HL-60 (cell line): Measurements from ENCODE around the gene CTIF.

ENCODE experiments used
- DNase-seq, 2 experiments: peaks; one replicate each; pipeline ENCODE4 v3.0.0-alpha.2; 2010 to 2020; ENCODE audit warnings: low read depth in 1 of 2, low spot score in 1 of 2
- H3K27ac ChIP-seq: fragments of 250-450 bp; sonication (Bioruptor Pico); replicated peaks from 2 replicates; pipeline ENCODE4 v1.5.1; 2020; ENCODE audit warnings: mild to moderate bottlenecking, moderate library complexity
- H3K27me3 ChIP-seq: fragments of 250-450 bp; sonication (Bioruptor Pico); 2 replicates; pipeline ENCODE4 v1.5.1; 2021; ENCODE audit warnings: mild to moderate bottlenecking, moderate library complexity; ENCODE audit not compliant: insufficient read depth, poor library complexity, severe bottlenecking
- H3K4me3 ChIP-seq: replicated peaks from 2 replicates; pipeline ENCODE4 v1.5.1; 2011; ENCODE audit warnings: mild to moderate bottlenecking, control low read depth, low read length; ENCODE audit not compliant: insufficient read depth
- CTCF ChIP-seq: IDR thresholded peaks from one replicate; pipeline ENCODE4 v1.5.1; 2011; ENCODE audit warnings: low read length, control low read depth, inconsistent platforms; ENCODE audit not compliant: insufficient read depth
- GABPA ChIP-seq: IDR thresholded peaks from 2 replicates; pipeline ENCODE4 v1.6.1; 2012; ENCODE audit warnings: low read depth
- POLR2AphosphoS5 ChIP-seq: IDR thresholded peaks from 2 replicates; pipeline ENCODE4 v1.6.1; 2012; ENCODE audit warnings: low read depth
- SPI1 ChIP-seq: IDR thresholded peaks from 2 replicates; pipeline ENCODE4 v1.6.1; 2012; ENCODE audit warnings: low read depth, mild to moderate bottlenecking, borderline replicate concordance
- TF ChIP-seq, protein P1 (sequence below): IDR thresholded peaks from 2 replicates; pipeline ENCODE4 v1.6.1; 2012; ENCODE audit warnings: low read depth; ENCODE audit not compliant: insufficient replicate concordance

The CTIF gene

DNA sequence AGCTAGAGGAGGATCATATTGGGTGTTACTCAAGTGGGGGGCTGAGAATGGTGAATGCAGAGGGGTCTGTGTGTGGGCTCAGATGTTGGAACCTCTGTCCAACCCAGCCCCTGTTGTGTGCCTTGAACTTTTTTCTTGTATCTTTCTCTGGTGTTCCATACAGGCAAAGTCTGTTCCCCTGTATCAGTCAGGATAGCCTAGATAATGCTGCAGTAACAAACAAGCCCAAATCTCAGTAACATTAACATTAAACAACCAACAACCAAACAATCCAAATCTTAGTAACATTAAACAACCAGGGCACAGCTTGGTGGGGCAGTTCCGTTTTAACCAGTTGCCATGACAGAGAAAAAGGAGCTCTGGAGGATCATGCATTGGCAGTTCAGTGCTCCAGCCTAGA is 103.7 kb downstream of the CTIF start:
- Histone ChIP-seq H3K27ac (no peak overlapping the region), H3K27me3 (no peaks in the 10 kb centered on the region), H3K4me3 (no peak overlapping the region)
- no peak for DNase-seq
- no peak for TF ChIP-seq CTCF
- no peak for TF ChIP-seq SPI1
- no peak for TF ChIP-seq POLR2AphosphoS5

- H3K27ac ChIP-seq, result no peak overlapping the region
- H3K27me3 ChIP-seq, result no peaks in the 10 kb centered on the region
- DNase-seq, result no peak
- no peak for TF ChIP-seq POLR2AphosphoS5
- TF ChIP-seq CTCF, result no peak
- no peak for TF ChIP-seq SPI1
- TF ChIP-seq, protein P1, sequence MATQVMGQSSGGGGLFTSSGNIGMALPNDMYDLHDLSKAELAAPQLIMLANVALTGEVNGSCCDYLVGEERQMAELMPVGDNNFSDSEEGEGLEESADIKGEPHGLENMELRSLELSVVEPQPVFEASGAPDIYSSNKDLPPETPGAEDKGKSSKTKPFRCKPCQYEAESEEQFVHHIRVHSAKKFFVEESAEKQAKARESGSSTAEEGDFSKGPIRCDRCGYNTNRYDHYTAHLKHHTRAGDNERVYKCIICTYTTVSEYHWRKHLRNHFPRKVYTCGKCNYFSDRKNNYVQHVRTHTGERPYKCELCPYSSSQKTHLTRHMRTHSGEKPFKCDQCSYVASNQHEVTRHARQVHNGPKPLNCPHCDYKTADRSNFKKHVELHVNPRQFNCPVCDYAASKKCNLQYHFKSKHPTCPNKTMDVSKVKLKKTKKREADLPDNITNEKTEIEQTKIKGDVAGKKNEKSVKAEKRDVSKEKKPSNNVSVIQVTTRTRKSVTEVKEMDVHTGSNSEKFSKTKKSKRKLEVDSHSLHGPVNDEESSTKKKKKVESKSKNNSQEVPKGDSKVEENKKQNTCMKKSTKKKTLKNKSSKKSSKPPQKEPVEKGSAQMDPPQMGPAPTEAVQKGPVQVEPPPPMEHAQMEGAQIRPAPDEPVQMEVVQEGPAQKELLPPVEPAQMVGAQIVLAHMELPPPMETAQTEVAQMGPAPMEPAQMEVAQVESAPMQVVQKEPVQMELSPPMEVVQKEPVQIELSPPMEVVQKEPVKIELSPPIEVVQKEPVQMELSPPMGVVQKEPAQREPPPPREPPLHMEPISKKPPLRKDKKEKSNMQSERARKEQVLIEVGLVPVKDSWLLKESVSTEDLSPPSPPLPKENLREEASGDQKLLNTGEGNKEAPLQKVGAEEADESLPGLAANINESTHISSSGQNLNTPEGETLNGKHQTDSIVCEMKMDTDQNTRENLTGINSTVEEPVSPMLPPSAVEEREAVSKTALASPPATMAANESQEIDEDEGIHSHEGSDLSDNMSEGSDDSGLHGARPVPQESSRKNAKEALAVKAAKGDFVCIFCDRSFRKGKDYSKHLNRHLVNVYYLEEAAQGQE, result no peak
- no peak for TF ChIP-seq GABPA
- no peak overlapping the region for H3K4me3 ChIP-seq
Measured at GRCh38 chr18:48643262-48643661, 104.4 kb downstream of the CTIF start.

GRCh38 chr18:48644029-48644428 is 105.2 kb downstream of the CTIF start:
- H3K27me3 ChIP-seq, result no peaks in the 10 kb centered on the region
- no peak overlapping the region for H3K4me3 ChIP-seq
- H3K27ac ChIP-seq, result no peak overlapping the region
- TF ChIP-seq, protein P1, result no peak
- DNase-seq, result no peak

GRCh38 chr18:48645427-48646002 is 106.7 kb downstream of the CTIF start:
- Histone ChIP-seq H3K27ac (no peak overlapping the region), H3K4me3 (no peak overlapping the region), H3K27me3 (no peaks in the 10 kb centered on the region)
- TF ChIP-seq, protein P1, result no peak
- TF ChIP-seq SPI1, result no peak
- no peak for TF ChIP-seq CTCF
- TF ChIP-seq POLR2AphosphoS5, result no peak
- no peak for TF ChIP-seq GABPA
- DNase-seq, result no peak
